ENCODE data around the gene SLC25A42. TPM values are rescaled to one million over a fixed set of nuclear protein-coding genes. Genes with fewer than 3 reads are reported as not detected.
"Not testable (repeated sequence)": the region's sequence is repeated elsewhere in the genome, so short reads cannot be mapped to it uniquely, and the experiment has no call there.

The SLC25A42 gene
- total and polyA plus RNA-seq, 2 experiments from 2014 or later = 5.9 to 6.9 TPM

DNA sequence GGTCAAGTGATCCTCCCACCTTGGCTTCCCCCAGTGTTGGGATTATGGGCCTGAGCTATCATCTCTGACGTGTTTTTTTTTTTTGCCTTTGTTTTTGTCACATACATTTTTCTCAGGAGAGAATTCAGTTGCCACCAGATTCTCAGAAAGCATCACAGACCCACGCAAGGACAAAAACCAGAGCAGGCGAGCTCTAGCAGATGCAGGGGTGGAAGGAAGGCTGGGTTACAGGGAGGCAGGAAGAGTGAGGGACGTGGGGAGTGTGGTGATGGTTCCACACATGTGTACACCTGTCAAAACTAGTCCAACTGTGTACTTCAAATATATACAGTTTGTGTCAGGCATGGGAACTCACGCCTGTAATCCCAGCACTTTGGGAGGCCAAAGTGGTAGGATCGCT lies 70.2 kb downstream of the SLC25A42 start:
- 84 to 85% methylated on average over 6 of the region's 6 CpGs for WGBS, 2 experiments (ENCODE audit: low coverage in 1 of 2, low lambda C conversion rate in 2 of 2, missing lambda C conversion rate in 2 of 2)
- H3K36me3 ChIP-seq (ENCODE audit: low read depth) = no peaks in the 10 kb centered on the region
- H3K27me3 ChIP-seq (replicated peaks; ENCODE audit: insufficient read depth) = no peaks in the 10 kb centered on the region
- H3K27ac ChIP-seq = no peak overlapping the region
- no peaks in the 10 kb centered on the region for H3K9me3 ChIP-seq (ENCODE audit: low read depth)
- in situ Hi-C loops (cut with MboI) = no loop called here
- no peaks in the 10 kb centered on the region for H4K20me1 ChIP-seq (ENCODE audit: insufficient read depth)
- no peak for DNase-seq
- H3K4me2 ChIP-seq (ENCODE audit: unreplicated experiment) = no peak overlapping the region
- TF ChIP-seq EZH2 (IDR thresholded peaks at IDR 0.05; ENCODE audit: insufficient read depth, poor library complexity, severe bottlenecking) = no peak
- no peak for TF ChIP-seq EZH2phosphoT487 (IDR thresholded peaks at IDR 0.05; ENCODE audit: insufficient read depth, low read depth)
- no peak overlapping the region for H3K4me3 ChIP-seq
- H2AFZ ChIP-seq = no peak overlapping the region
- no peaks in the 10 kb centered on the region for H3K4me1 ChIP-seq (ENCODE audit: insufficient read depth)
- H3K9ac ChIP-seq = no peak overlapping the region
- 0 out of 2 replicates have a peak, but pooled peaks cover 4% of the 10 kb centered on the region for H3F3A ChIP-seq (ENCODE audit: insufficient read depth)
- 0 out of 2 replicates have a peak, but pooled peaks cover 7% of the 10 kb centered on the region for H3K79me2 ChIP-seq (ENCODE audit: insufficient read depth)
- no peaks in the 10 kb centered on the region for H3K9me2 ChIP-seq (ENCODE audit: insufficient read depth)

GRCh38 chr19:19134687-19135158 lies 70.9 kb downstream of the SLC25A42 start:
- H2AFZ ChIP-seq = no peak overlapping the region
- TF ChIP-seq EZH2phosphoT487 (IDR thresholded peaks at IDR 0.05; ENCODE audit: insufficient read depth, low read depth) = no peak
- TF ChIP-seq EZH2 (IDR thresholded peaks at IDR 0.05; ENCODE audit: insufficient read depth, poor library complexity, severe bottlenecking) = no peak
- H3K4me3 ChIP-seq = no peak overlapping the region
- 25 to 29% methylated on average over 20 to 21 of the region's 21 CpGs for WGBS, 2 experiments (ENCODE audit: low coverage in 1 of 2, low lambda C conversion rate in 2 of 2, missing lambda C conversion rate in 2 of 2)
- no peaks in the 10 kb centered on the region for H3K9me3 ChIP-seq (ENCODE audit: low read depth)
- H3K27me3 ChIP-seq (replicated peaks; ENCODE audit: insufficient read depth) = no peaks in the 10 kb centered on the region
- H3K27ac ChIP-seq = no peak overlapping the region
- H3K4me2 ChIP-seq (ENCODE audit: unreplicated experiment) = no peak overlapping the region
- H4K20me1 ChIP-seq (ENCODE audit: insufficient read depth) = no peaks in the 10 kb centered on the region
- DNase-seq = no peak
- H3K79me2 ChIP-seq (ENCODE audit: insufficient read depth) = 0 out of 2 replicates have a peak, but pooled peaks cover 7% of the 10 kb centered on the region
- no peaks in the 10 kb centered on the region for H3K4me1 ChIP-seq (ENCODE audit: insufficient read depth)
- in situ Hi-C loops (cut with MboI) = no loop called here
- H3K9ac ChIP-seq = no peak overlapping the region
- no peaks in the 10 kb centered on the region for H3K9me2 ChIP-seq (ENCODE audit: insufficient read depth)
- H3K36me3 ChIP-seq (ENCODE audit: low read depth) = no peaks in the 10 kb centered on the region
- H3F3A ChIP-seq (ENCODE audit: insufficient read depth) = 0 out of 2 replicates have a peak, but pooled peaks cover 4% of the 10 kb centered on the region

GRCh38 chr19:19135713-19136112 lies 71.9 kb downstream of the SLC25A42 start:
- H3K27ac ChIP-seq; H3K79me2 ChIP-seq (ENCODE audit: insufficient read depth); H3K27me3 ChIP-seq (replicated peaks; ENCODE audit: insufficient read depth); DNase-seq; H3K4me2 ChIP-seq (ENCODE audit: unreplicated experiment); H3K4me3 ChIP-seq; H4K20me1 ChIP-seq (ENCODE audit: insufficient read depth); H2AFZ ChIP-seq; H3K36me3 ChIP-seq (ENCODE audit: low read depth); H3K9ac ChIP-seq; H3F3A ChIP-seq (ENCODE audit: insufficient read depth); in situ Hi-C loops (cut with MboI); H3K4me1 ChIP-seq (ENCODE audit: insufficient read depth); H3K9me2 ChIP-seq (ENCODE audit: insufficient read depth); H3K9me3 ChIP-seq (ENCODE audit: low read depth): not testable (repeated sequence)
- WGBS, 2 experiments (ENCODE audit: low coverage in 1 of 2, low lambda C conversion rate in 2 of 2, missing lambda C conversion rate in 2 of 2) = 72 to 79% methylated on average over 6 of the region's 6 CpGs

DNA sequence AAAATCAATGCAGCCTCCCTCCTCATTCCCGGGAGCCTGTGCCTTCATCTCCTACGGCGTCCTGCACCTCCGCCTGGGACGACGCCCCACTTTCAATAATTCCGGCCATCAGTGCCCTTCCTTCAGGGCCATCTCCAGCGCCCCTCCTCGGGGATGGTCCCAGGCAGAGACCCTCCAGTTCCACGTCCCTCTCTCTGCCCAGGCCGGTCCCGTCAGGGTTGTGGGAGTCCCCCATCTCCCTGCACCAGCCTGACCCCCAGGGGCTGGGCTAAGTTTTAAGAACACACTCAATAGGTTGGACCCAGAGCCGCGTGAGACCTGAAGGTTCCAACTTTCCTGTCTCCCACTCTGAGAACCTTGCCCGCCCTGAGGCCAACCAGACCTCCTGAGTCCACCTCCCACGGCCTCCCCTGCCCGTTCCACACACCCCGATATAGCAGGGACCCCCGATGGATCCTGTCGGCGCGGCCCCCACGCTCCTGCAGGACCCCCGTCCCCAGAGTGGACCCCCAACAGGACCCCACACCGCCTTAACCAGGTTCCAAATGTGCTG lies 73.8 kb downstream of the SLC25A42 start:
- H3K27me3 ChIP-seq (replicated peaks; ENCODE audit: insufficient read depth) = no peaks in the 10 kb centered on the region
- H3K36me3 ChIP-seq (ENCODE audit: low read depth) = no peaks in the 10 kb centered on the region
- H3K4me1 ChIP-seq (ENCODE audit: insufficient read depth) = no peaks in the 10 kb centered on the region
- H3K9me2 ChIP-seq (ENCODE audit: insufficient read depth) = no peaks in the 10 kb centered on the region
- no peak for TF ChIP-seq EZH2phosphoT487 (IDR thresholded peaks at IDR 0.05; ENCODE audit: insufficient read depth, low read depth)
- no peak for TF ChIP-seq EZH2 (IDR thresholded peaks at IDR 0.05; ENCODE audit: insufficient read depth, poor library complexity, severe bottlenecking)
- no peaks in the 10 kb centered on the region for H3K9me3 ChIP-seq (ENCODE audit: low read depth)
- 3% methylated on average over 25 of the region's 25 CpGs for WGBS, 2 experiments (ENCODE audit: low coverage in 1 of 2, low lambda C conversion rate in 2 of 2, missing lambda C conversion rate in 2 of 2)
- peak overlapping the region; percentile 90 for H3K4me2 ChIP-seq (ENCODE audit: unreplicated experiment)
- H3K79me2 ChIP-seq (ENCODE audit: insufficient read depth) = 0 out of 2 replicates have a peak, but pooled peaks cover 7% of the 10 kb centered on the region
- no peak overlapping the region for H3K27ac ChIP-seq
- H3K9ac ChIP-seq = peak overlapping the region; percentile 88
- peak overlapping the region; percentile 91 for H2AFZ ChIP-seq
- peak; percentile 61 for DNase-seq
- peak overlapping the region; percentile 91 for H3K4me3 ChIP-seq
- in situ Hi-C loops (cut with MboI) = no loop called here
- 0 out of 2 replicates have a peak, but pooled peaks cover 4% of the 10 kb centered on the region for H3F3A ChIP-seq (ENCODE audit: insufficient read depth)
- no peaks in the 10 kb centered on the region for H4K20me1 ChIP-seq (ENCODE audit: insufficient read depth)

Data from GM23248 (cell line).